Neural crest cell (in vitro differentiated cells): ENCODE results near the gene C1QTNF8. TPM values are rescaled to one million over a fixed set of nuclear protein-coding genes. Genes with fewer than 3 reads are reported as not detected.
"Not testable (repeated sequence)": the region's sequence is repeated elsewhere in the genome, so short reads cannot be mapped to it uniquely, and the experiment has no call there.

Experiments used
- DNase-seq: peaks from one replicate; pipeline ENCODE4 v3.0.0; 2021; ENCODE audit warnings: low read depth, mixed read lengths, low spot score
- H3K27ac Mint-ChIP-seq: one replicate; pipeline ENCODE4 v1.8.0; 2021; ENCODE audit warnings: mild to moderate bottlenecking, mixed read lengths; ENCODE audit not compliant: unreplicated experiment
- H3K27me3 Mint-ChIP-seq: 2 replicates; pipeline ENCODE4 v1.8.0; 2021; ENCODE audit warnings: low read depth, mild to moderate bottlenecking, mixed read lengths
- H3K36me3 Mint-ChIP-seq: 2 replicates; pipeline ENCODE4 v1.8.0; 2021; ENCODE audit warnings: low read depth, mild to moderate bottlenecking, mixed read lengths
- H3K4me1 Mint-ChIP-seq: 2 replicates; pipeline ENCODE4 v1.8.0; 2021; ENCODE audit warnings: mixed read lengths
- H3K4me3 Mint-ChIP-seq: one replicate; pipeline ENCODE4 v1.8.0; 2021; ENCODE audit warnings: mild to moderate bottlenecking, mixed read lengths
- H3K9me3 Mint-ChIP-seq: 2 replicates; pipeline ENCODE4 v1.8.0; 2021; ENCODE audit warnings: mixed read lengths
- total RNA-seq: library from RNA; stranded (reverse); gene quantifications from 2 replicates; pipeline ENCODE4 v1.2.1, GENCODE V29; 2021
- TF ChIP-seq, protein P1 (sequence below): fragments of 200-600 bp; sonication (generic); conservative IDR thresholded peaks from 2 replicates; pipeline ENCODE4 v1.5.0; 2021; ENCODE audit warnings: antibody characterized with exemption, mild to moderate bottlenecking

C1QTNF8 gene
- total RNA-seq, 1 donor from 2014 or later, result 0.19 TPM

DNA sequence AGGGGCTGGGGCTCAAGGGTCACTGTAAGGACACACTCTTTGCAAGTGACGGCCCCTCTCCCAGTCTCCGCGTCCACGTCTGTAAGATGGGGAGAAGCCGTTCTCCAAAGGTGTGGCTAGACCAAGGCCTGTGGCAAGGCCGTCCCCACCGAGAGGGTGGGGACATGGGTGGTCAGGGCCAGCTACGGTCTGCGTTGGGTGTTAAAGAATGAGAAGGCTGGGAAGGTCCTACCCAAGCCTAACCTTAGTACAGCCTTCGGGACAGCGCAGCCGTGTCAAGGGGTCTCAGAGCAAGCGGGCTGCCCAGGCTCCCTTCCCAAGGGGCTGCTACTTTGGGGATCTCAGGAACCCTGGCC, 1.9 kb downstream of the C1QTNF8 start:
- H3K36me3 Mint-ChIP-seq, result peaks cover 3% of the 10 kb centered on the region
- H3K27ac Mint-ChIP-seq, result no peak overlapping the region
- no peaks in the 10 kb centered on the region for H3K27me3 Mint-ChIP-seq
- H3K4me3 Mint-ChIP-seq, result peak overlapping the region; percentile 31
- peaks cover 9% of the 10 kb centered on the region for H3K4me1 Mint-ChIP-seq
- no peak for DNase-seq
- H3K9me3 Mint-ChIP-seq, result no peaks in the 10 kb centered on the region
- TF ChIP-seq, protein P1, sequence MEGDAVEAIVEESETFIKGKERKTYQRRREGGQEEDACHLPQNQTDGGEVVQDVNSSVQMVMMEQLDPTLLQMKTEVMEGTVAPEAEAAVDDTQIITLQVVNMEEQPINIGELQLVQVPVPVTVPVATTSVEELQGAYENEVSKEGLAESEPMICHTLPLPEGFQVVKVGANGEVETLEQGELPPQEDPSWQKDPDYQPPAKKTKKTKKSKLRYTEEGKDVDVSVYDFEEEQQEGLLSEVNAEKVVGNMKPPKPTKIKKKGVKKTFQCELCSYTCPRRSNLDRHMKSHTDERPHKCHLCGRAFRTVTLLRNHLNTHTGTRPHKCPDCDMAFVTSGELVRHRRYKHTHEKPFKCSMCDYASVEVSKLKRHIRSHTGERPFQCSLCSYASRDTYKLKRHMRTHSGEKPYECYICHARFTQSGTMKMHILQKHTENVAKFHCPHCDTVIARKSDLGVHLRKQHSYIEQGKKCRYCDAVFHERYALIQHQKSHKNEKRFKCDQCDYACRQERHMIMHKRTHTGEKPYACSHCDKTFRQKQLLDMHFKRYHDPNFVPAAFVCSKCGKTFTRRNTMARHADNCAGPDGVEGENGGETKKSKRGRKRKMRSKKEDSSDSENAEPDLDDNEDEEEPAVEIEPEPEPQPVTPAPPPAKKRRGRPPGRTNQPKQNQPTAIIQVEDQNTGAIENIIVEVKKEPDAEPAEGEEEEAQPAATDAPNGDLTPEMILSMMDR, result no peak

DNA sequence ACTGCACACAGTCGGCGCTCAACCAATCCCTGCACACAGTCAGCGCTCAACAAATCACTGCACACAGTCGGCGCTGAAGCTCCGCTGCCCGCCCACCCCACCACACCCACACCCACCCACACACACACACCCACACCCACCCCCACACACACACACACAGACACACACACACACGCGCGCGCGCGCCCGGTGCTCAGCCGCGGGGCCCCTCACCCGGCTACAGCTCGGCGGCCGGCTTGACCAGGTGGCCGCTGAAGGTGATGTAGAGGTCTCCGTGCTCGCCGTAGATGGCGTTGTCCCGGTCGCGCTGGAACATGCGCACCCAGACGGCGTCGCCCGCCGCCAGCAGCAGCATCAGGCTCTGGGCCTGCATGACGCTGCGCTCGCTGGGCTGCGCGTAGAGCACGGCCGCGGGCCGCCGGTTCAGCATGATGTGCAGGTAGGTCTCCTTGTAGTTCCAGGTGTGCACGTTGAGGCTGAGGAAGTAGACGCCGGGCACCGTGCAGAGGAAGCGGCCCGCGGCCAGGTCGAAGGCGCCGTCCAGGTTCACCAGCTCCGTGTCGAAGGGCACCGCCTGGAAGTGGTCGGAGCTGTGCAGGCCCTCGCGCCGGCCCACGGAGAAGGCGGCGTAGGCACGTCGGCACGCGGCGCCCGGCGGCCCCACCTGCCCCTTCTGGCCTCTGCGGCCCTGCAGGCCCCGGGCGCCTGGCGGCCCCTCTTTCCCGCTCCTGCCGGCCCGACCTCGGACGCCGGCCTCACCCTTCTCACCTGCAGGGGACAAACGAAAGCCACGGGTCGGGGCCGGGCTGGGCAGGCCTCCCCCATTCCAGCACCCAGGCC, 2.5 kb downstream of the C1QTNF8 start:
- Mint-ChIP-seq H3K4me3 (peak overlapping the region; percentile 31), H3K27me3 (no peaks in the 10 kb centered on the region), H3K9me3 (no peaks in the 10 kb centered on the region), H3K36me3 (peaks cover 3% of the 10 kb centered on the region), H3K4me1 (peaks cover 9% of the 10 kb centered on the region), H3K27ac (no peak overlapping the region)
- TF ChIP-seq, protein P1, result no peak
- no peak for DNase-seq

DNA sequence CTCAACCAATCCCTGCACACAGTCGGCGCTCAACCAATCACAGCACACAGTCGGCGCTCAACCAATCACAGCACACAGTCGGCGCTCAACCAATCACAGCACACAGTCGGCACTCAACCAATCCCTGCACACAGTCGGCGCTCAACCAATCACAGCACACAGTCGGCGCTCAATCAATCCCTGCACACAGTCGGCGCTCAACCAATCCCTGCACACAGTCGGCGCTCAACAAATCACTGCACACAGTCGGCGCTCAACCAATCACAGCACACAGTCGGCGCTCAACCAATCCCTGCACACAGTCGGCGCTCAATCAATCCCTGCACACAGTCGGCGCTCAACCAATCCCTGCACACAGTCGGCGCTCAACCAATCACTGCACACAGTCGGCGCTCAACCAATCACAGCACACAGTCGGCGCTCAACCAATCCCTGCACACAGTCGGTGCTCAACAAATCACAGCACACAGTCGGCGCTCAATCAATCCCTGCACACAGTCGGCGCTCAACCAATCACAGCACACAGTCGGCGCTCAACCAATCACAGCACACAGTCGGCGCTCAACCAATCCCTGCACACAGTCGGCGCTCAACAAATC, 3.3 kb downstream of the C1QTNF8 start:
- H3K4me3 Mint-ChIP-seq, H3K27ac Mint-ChIP-seq, H3K9me3 Mint-ChIP-seq, H3K36me3 Mint-ChIP-seq, H3K27me3 Mint-ChIP-seq, DNase-seq: not testable (repeated sequence)
- H3K4me1 Mint-ChIP-seq, result peaks cover 13% of the 10 kb centered on the region

DNA sequence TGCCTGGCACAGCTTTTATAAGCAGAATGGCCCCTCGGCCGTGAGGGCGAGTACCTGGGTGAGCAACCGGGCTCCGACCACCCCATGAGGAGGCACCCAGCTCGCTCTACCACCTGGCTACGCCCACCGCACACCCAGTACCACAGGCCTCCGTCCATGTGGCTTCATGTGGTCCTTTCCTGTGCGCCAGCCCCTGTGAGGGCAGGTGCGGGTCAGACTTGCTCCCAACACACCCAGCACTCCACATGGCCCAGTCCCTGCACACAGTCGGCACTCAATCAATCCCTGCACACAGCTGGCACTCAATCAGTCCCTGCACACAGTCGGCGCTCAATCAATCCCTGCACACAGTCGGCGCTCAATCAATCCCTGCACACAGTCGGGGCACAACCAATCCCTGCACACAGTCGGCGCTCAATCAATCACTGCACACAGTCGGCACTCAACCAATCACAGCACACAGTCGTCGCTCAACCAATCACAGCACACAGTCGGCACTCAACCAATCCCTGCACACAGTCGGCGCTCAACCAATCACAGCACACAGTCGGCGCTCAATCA, 4.0 kb downstream of the C1QTNF8 start:
- no peaks in the 10 kb centered on the region for H3K27me3 Mint-ChIP-seq
- H3K4me1 Mint-ChIP-seq, result peaks cover 13% of the 10 kb centered on the region
- H3K36me3 Mint-ChIP-seq, result peaks cover 3% of the 10 kb centered on the region
- TF ChIP-seq, protein P1, result no peak
- no peak overlapping the region for H3K27ac Mint-ChIP-seq
- DNase-seq, result no peak
- H3K4me3 Mint-ChIP-seq, result no peak overlapping the region
- H3K9me3 Mint-ChIP-seq, result no peaks in the 10 kb centered on the region

DNA sequence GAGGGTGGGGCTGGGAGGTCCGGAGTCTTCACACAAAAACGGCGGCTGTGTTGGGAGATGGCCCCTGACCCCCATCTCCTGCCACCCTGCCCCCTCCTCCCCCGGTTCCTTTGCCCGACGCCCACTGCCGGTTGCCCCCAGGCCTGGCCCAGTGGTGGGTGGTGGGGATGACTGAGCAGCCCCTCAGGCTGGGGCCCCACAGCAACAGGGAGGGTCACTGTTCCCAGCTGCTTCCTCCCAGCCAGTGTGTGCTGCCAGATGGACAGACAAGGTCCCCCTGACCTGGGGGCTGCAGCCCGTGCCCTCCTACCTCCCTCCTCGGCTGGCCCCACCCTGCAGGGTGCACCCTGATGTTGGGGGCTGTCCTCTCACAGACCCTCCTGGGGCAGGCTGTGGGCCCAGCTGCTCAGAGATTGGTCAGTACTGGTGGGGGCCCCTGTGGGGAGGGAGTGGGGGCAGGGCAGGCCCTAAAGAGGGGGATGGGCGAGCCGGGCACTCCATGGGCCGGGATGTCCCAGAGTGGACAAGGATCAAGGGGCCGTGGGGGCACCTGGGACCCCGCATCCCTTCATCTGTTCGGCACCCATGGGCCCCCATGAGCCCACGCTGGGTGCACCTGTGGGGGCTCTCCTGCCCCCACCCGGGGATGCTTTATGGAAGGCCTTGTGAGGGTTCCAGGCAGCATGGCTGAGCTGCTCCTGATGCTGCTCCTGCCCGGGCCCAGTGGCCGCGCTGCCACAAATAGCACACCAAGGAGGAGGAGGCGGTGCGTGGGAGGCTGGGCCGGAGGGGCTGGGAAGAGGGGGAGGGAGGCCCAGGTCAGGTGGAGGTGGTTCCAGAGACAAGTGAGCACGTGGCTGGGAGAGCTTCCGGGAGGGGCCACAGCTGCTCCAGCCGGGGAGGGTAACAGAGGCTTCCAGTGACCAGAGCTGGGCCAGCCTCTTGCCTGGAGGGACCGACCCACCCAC, 5.1 kb downstream of the C1QTNF8 start:
- DNase-seq, result peak; percentile 57
- Mint-ChIP-seq H3K4me1 (peaks cover 13% of the 10 kb centered on the region), H3K27ac (peak overlapping the region; percentile 62), H3K9me3 (no peaks in the 10 kb centered on the region), H3K36me3 (peaks cover 3% of the 10 kb centered on the region), H3K4me3 (no peak overlapping the region), H3K27me3 (no peaks in the 10 kb centered on the region)
- TF ChIP-seq, protein P1, result no peak
